ENCODE data around the gene CCNYL1.
A peak's percentile ranks its signal among the peaks of the same experiment; 100 is the strongest.

CCNYL1 gene

GRCh38 chr2:207768168-207768865, 56.9 kb downstream of the CCNYL1 start:
- no peak for DNase-seq

DNA sequence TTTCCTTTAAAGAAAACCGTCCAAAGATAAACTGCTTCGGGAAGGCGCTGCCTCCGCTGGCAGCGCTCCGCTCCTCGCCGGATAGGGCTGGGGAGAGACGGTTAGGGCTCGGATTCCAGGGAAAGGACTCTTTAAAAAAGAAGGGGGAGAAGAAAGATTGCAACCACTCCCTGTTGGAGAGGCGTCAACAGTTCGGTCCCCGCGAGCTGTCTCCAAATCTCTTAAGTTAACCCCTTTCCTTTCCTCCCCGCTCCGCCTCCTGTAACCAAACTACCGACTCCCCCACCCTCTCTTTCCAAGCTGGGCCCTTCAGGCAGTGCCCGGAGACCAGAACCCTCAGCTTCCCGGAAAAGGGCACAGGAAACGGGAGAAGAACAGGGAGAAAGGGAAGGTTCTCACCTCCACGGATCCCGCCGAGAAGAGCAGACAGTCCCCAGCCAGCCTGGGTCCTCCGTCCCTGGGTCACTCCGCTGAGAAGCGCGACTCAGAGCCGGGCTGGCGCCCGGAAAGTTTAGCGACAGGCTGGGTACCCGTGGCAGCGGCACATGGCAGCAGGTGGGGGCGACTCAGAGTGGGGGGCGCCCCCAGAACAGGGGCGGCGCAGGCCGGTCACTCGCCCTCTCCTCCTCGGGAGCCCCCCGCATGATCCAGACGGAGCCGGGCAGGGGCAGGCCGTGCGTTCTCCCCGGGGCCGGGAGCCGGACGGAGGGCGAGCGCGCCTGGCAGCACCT, 57.6 kb downstream of the CCNYL1 start:
- DNase-seq = no peak

GRCh38 chr2:207770602-207771404, 59.4 kb downstream of the CCNYL1 start:
- no peak for DNase-seq

GRCh38 chr2:207771421-207771820, 60.0 kb downstream of the CCNYL1 start:
- no peak for DNase-seq

GRCh38 chr2:207772081-207772843, 60.8 kb downstream of the CCNYL1 start:
- no peak for DNase-seq

- DNase-seq = no peak
Observed at GRCh38 chr2:207772844-207773205, 61.4 kb downstream of the CCNYL1 start.

DNA sequence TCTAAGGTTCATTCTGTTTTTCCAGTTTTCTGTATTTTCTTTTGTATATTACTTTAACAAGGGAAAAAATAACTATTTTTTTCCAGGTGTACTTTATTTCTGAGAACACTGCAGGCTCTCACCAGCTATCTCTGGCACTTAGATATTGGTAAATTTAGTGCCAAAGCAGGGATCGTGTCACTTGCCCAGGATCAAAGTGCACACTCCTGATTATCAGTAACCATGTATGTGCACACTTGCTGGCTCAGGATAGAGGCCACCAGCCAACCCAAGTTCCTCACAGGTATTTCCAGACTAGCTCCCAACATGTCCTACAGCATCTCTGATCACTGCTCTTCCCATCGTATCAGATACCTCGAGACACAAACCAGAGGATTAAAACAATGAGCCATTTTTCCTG, 64.0 kb downstream of the CCNYL1 start:
- DNase-seq = no peak

DNA sequence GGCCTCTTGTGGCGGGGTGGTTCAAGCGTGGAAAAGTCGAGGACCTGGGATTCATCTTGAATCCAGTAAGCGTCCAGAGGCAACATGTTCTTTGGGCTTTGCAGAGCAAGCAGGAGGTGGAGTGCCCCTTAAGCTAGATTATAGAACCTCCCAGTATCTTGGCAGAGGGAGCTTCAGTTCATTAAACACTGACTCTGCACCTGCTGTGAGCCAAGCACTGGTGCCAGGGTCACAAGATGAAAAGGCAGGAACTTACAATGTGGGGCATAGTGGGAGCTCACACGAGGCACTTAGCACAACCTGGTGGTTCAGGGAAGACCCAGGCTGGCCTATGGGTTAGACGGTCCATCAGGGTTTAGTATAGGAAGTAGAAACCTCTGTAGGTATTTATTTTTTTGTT, 65.7 kb downstream of the CCNYL1 start:
- no peak for DNase-seq

DNA sequence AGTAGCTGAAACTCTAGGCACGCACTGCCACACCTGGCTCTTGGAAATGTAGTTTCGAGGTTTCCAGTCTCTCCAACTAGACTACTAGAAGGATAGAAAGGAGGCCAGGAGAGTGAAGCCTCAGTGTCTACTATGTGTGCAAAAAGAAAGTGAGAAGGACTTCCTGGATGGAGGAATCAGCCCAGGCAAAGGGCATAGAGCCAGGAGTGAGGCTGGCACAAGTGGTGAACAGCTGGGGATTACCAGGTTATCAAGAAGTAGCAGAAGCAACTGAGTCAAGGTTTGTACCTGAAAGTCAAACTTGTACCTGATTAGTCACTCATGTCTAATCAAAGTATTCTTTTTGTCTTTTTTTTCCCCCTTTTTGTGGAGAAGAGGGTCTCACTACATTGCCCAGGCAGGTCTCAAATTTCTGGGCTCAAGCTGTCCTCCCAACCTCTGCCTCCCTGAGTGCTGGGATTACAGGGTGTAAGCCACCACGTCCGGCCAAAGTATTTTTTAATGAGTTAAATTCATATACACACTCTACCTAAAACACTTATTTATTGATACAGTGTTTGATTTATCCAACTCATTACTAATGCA, 67.0 kb downstream of the CCNYL1 start:
- no peak for DNase-seq

DNA sequence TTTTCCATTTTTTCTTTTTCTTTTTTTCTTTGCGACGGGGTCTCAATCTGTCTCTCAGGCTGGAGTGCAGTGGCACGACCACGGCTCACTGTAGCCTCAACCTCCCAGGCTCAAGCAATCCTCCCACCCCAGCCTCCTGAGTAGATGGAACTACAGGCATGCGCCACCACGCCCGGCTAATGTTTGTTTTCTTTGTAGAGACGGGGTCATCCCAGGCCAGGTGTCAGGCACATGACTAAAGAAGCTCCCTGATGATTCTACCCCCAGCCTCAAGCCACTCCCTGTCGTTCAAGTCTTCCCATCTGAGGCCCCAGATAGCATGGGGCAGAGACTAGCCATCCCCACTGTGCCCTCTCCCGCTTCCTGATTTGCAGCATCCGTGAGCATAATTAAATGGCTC, 68.1 kb downstream of the CCNYL1 start:
- DNase-seq = no peak

DNA sequence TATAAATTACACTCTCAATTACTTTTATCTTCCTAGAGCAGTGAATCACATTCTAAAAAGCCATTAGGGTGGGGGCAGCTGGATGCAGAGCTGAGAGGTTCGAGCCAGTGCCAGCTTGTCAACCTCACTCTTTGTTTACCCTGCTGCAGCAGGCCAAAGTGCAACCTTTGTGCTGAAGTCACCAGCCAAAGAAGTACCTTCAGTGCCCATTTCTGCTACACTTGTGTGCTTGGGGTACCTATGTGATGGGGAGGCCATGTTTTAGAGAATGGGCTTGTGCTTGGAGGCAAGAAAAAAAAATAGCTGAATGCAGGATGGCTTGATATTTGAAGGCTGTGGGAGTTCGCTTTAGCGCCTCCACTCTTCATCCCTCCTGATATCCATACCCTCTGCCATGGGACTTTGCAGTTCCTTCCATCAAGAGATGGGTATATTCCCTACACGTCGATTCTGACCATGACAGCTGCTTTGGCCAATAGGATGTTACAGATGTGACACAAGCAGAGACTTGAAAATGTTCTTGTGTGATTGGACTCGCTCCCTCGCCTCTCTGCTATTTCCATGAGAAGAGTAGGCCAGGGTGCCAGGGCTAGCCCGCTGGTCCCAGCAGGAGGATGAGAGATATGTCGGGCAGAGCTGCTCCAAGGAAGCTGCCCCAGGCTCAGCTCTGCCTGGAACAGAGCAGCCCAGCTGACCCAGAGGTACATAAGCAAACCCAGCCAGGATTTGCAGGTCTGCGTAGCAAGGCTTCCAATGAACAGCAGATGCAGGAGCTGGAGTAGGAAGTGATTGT, 71.0 kb downstream of the CCNYL1 start:
- no peak for DNase-seq

DNA sequence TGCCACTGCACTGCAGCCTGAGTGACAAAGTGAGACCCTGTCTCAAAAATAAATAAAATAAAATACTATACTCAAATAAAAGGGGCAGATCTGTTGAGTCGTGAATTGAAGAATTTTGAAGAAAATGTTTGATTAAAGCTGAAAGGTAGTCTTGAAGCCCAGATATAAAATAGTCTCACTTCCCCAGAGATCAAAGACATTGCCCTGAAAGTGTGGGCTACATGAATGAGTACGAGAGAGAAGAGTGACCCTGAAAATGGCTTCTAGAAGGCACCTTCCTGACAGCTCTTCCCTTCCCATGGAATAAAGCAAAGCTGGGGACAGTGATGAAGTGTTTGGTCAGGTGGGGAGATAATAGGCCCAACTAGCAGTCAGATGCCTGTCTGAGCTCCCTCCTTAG, 72.1 kb downstream of the CCNYL1 start:
- DNase-seq = no peak

- no peak for DNase-seq
Observed at GRCh38 chr2:207784898-207785297, 73.5 kb downstream of the CCNYL1 start.

DNA sequence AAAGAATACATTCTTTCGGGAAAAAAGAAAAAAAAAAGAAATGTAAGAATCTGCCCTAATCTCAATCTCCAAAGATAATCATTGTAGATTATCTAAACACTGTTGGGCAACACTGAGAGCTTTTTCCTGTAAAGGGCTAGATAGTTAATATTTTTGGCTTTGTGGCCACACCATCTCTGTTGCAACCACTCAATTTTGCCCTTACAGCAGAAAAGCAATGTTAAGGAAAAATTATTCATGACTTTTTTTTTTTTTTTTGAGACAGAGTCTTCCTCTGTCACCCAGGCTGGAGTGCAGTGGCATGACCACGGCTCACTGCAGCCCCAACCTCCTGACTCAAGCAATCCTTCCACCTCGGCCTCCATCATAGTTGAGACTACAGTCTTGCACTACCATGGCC, 75.6 kb downstream of the CCNYL1 start:
- DNase-seq = peak; percentile 47

- no peak for DNase-seq
Observed at GRCh38 chr2:207787800-207788199, 76.4 kb downstream of the CCNYL1 start.

- no peak for DNase-seq
Observed at GRCh38 chr2:207790898-207791297, 79.5 kb downstream of the CCNYL1 start.

DNA sequence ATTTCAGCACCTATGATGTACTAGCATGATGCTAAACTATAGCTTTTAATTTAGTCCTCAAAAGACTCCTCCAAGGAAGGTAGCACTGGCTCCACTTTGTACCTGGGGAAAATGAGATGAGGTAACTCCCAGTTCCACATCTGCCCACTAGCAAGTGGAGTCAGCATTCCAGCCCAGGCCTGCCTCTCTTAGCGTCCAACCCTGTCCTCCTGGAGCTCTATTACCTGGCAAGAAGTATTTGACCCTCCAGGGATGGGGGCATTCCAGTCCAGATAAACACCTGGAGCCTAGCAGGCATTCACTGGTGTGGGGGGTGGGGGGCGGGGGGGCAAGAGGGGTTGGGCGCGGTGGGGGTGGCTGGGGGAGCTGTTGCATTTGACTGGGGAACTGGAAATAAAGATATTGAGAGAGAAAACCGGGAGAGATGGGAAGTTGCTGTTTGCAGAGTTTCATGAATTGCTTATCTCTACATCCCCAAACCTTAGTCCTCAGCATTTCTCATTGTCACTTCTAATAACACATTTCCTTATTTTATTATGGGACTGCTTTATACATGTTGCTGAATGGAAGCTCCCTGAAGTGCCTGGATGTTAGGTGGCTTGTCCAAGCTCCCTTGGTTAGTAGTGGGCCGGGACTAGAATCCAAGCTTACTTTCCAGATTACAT, 80.3 kb downstream of the CCNYL1 start:
- no peak for DNase-seq

DNA sequence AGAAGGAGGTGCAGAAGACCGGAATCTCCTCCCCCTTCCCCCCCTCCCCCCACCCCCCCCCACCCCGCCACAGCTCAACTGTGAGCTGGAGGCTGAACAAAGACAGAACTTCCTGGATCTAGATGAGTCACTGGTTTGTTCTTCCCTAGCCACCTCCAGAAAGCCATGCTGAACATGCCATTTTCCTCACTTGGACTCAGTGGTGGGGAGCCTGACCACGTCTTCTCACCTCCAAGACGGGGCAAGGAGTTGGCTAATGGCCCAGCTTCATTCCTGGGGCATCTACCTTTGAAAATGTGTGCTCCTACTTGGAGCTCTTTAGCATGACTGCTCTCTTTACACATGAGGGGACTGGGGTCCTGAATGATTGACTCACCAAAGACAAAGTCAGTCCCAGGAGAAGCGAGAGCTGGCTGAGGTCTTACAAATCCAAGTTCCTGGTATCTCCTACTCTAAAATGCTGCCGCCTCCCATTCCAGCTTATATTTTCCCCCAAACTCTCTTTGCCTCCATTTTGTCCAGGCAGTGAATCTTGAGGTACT, 80.9 kb downstream of the CCNYL1 start:
- peak; percentile 20 for DNase-seq

- DNase-seq = no peak
Observed at GRCh38 chr2:207796585-207797350, 85.3 kb downstream of the CCNYL1 start.

DNA sequence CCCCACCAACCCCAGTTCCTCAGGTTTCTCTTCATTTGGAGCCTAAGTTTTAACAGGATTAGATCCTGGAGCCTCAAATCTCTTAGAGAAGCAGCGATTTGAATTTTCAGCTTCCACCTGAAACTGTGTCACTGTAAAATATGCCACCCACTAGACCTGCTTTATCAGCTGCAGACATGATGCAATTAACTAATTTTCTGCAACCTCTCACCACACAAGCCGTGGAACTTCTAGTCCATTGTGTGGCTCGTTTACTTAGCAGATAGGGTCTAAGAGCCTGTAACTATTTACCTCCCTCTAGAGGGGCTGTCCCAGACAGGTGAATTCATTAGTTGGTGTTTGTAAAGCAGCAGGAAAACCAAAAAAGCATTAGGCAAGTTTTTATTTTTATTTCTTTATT, 89.8 kb downstream of the CCNYL1 start:
- DNase-seq = no peak

All from GF-D8 (cell line).